OCI-LY7 (cell line): ENCODE measurements around the gene RNF40. TPM values are rescaled to one million over a fixed set of nuclear protein-coding genes. Genes with fewer than 3 reads are reported as not detected.

ENCODE experiments used
- BruUV-seq: library from RNA; stranded (reverse); fragments of 400-500 nt; replicated peaks from 2 replicates; lab custom pipeline; 2021; lab: Mats Ljungman, UMichigan
- CTCF ChIA-PET: fragments of 300-600 bp; sonication (Branson Sonifier 250); formaldehyde crosslinking; loops from one replicate; lab custom pipeline; 2022; ENCODE audit warnings: antibody characterized with exemption; ENCODE audit not compliant: unreplicated experiment; lab: Charles Lee
- POLR2A ChIA-PET: fragments of 300-600 bp; sonication (Branson Sonifier 250); formaldehyde crosslinking; loops from one replicate; lab custom pipeline; 2022; ENCODE audit warnings: antibody characterized with exemption; lab: Charles Lee
- DNase-seq: peaks from one replicate; pipeline ENCODE4 v3.0.0-alpha.2; 2015; ENCODE audit warnings: low spot score
- H2AFZ ChIP-seq: fragments of 200-600 bp; sonication (generic), shearing (Covaris generic); 2 replicates; pipeline ENCODE4 v1.6.1; 2014; ENCODE audit warnings: mild to moderate bottlenecking, antibody characterized with exemption, low read length, moderate library complexity
- H3K27ac ChIP-seq: fragments of 200-600 bp; sonication (generic); 2 replicates; pipeline ENCODE4 v1.5.1; 2014; ENCODE audit warnings: mixed run types, low read depth, mild to moderate bottlenecking, moderate library complexity, low read length, inconsistent platforms; ENCODE audit not compliant: poor library complexity, severe bottlenecking
- H3K36me3 ChIP-seq: fragments of 200-600 bp; sonication (generic); 2 replicates; pipeline ENCODE4 v1.6.1; 2014; ENCODE audit warnings: mild to moderate bottlenecking, antibody characterized with exemption, low read length, moderate library complexity, mixed read lengths; ENCODE audit not compliant: insufficient read depth
- H3K4me1 ChIP-seq: fragments of 200-600 bp; sonication (generic); 2 replicates; pipeline ENCODE4 v1.5.1; 2014; ENCODE audit warnings: mild to moderate bottlenecking, low read length; ENCODE audit not compliant: insufficient read depth, poor library complexity, severe bottlenecking
- H3K4me2 ChIP-seq: fragments of 200-600 bp; sonication (generic); 2 replicates; pipeline ENCODE4 v1.6.1; 2014; ENCODE audit warnings: mild to moderate bottlenecking, low read length
- H3K4me3 ChIP-seq: fragments of 200-600 bp; sonication (generic); 2 replicates; pipeline ENCODE4 v1.5.1; 2014; ENCODE audit warnings: mild to moderate bottlenecking, low read depth, low read length; ENCODE audit not compliant: poor library complexity, severe bottlenecking
- H3K79me2 ChIP-seq: fragments of 200-600 bp; sonication (generic); 2 replicates; pipeline ENCODE4 v1.6.1; 2016; ENCODE audit warnings: low read depth, mild to moderate bottlenecking, low read length, moderate library complexity, mixed read lengths; ENCODE audit not compliant: insufficient read depth
- H3K9me2 ChIP-seq: fragments of 200-600 bp; sonication (generic); 2 replicates; pipeline ENCODE4 v1.6.1; 2016; ENCODE audit warnings: mild to moderate bottlenecking, low read length, mixed read lengths; ENCODE audit not compliant: insufficient read depth
- H3K9me3 ChIP-seq: fragments of 200-600 bp; sonication (generic); 2 replicates; pipeline ENCODE4 v1.6.1; 2014; ENCODE audit warnings: mild to moderate bottlenecking, mixed run types, low read length, mixed read lengths
- H4K20me1 ChIP-seq: fragments of 200-600 bp; sonication (generic); 2 replicates; pipeline ENCODE4 v1.6.1; 2014; ENCODE audit warnings: mild to moderate bottlenecking, antibody characterized with exemption, low read length, moderate library complexity, mixed read lengths; ENCODE audit not compliant: insufficient read depth
- EZH2phosphoT487 ChIP-seq: fragments of 200-600 bp; sonication (generic); IDR thresholded peaks from 2 replicates; pipeline ENCODE4 v1.6.1; 2018; ENCODE audit warnings: low read depth, borderline replicate concordance, mild to moderate bottlenecking, mixed run types, antibody characterized with exemption, low read length, moderate library complexity, mixed read lengths
- intact Hi-C: fragments of 100-400 bp; cut with micrococcal nuclease; formaldehyde crosslinking; loops from one replicate; pipeline ENCODE4 v1.10.0; 2022; ENCODE audit not compliant: unreplicated experiment
- total RNA-seq, 2 experiments: library from RNA; depleted of rRNA in 1 of 2; stranded (reverse); fragments of >200 nt in 1 of 2; shearing (Covaris generic) in 1 of 2; gene quantifications; 2 replicates each; pipeline ENCODE4 v1.2.3, GENCODE V29; 2014 to 2022
- TF ChIP-seq, protein P1 (sequence below): fragments of 200-600 bp; sonication (generic); conservative IDR thresholded peaks from 2 replicates; pipeline ENCODE4 v1.5.1; 2014; ENCODE audit warnings: mild to moderate bottlenecking, antibody characterized with exemption, low read length, moderate library complexity, mixed read lengths

Gene RNF40
- total RNA-seq, 2 experiments from 2014 or later: 70.5 to 108 TPM

DNA sequence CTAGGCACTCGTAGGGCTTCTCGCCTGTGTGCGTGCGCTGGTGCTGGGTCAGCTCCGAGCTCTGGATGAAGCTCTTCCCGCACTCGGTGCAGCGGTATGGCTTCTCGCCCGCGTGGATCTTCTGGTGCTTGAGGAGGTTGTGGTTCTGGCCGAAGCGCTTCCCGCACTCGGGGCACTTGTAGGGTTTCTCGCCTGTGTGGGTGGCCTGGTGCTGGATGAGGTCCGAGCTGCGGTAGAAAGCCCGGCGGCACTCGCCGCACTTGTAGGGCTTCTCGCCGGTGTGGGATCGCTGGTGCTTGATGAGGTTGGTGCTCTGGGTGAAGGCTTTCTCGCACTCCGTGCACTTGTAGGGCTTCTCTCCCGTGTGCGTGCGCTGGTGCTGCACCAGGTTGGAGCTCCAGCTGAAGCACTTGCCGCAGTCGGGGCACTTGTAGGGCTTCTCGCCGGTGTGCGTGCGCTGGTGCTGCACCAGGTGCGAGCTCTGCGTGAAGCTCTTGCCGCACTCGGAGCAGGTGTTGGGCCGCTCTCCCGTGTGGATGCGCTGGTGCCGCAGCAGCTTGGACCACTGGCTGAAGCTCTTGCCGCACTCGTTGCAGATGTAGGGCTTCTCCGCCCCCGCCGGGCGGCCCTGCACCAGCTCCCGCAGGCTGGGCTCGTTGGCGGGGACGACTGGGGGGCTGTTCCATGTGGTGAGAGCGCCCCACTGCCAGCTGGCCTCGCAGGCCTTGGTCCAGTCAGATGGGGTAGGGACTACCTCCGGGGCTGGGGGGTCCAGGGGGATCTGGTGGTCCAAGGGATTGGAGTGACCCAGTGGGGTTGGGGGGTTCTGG, 21.4 kb downstream of the RNF40 start:
- TF ChIP-seq EZH2phosphoT487: no peak
- TF ChIP-seq, protein P1, sequence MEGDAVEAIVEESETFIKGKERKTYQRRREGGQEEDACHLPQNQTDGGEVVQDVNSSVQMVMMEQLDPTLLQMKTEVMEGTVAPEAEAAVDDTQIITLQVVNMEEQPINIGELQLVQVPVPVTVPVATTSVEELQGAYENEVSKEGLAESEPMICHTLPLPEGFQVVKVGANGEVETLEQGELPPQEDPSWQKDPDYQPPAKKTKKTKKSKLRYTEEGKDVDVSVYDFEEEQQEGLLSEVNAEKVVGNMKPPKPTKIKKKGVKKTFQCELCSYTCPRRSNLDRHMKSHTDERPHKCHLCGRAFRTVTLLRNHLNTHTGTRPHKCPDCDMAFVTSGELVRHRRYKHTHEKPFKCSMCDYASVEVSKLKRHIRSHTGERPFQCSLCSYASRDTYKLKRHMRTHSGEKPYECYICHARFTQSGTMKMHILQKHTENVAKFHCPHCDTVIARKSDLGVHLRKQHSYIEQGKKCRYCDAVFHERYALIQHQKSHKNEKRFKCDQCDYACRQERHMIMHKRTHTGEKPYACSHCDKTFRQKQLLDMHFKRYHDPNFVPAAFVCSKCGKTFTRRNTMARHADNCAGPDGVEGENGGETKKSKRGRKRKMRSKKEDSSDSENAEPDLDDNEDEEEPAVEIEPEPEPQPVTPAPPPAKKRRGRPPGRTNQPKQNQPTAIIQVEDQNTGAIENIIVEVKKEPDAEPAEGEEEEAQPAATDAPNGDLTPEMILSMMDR: no peak
- no peak for DNase-seq
- Histone ChIP-seq H2AFZ (no peak overlapping the region), H3K4me1 (peaks cover 10% of the 10 kb centered on the region), H3K79me2 (no peaks in the 10 kb centered on the region), H3K4me3 (no peak overlapping the region), H3K27ac (no peak overlapping the region), H3K9me2 (no peaks in the 10 kb centered on the region), H3K4me2 (no peak overlapping the region), H3K9me3 (no peaks in the 10 kb centered on the region), H3K36me3 (no peaks in the 10 kb centered on the region), H4K20me1 (no peaks in the 10 kb centered on the region; the same call in 1 of the 2 replicates)
- POLR2A ChIA-PET: interaction anchor here (1.9 kb wide), 1 partner anchor 10 kb away, joined by 4 read pairs; no protein-coding TSS in a partner anchor
- intact Hi-C loops: no loop called here
- CTCF ChIA-PET: no interaction called here
- BruUV-seq: no TSS peak

DNA sequence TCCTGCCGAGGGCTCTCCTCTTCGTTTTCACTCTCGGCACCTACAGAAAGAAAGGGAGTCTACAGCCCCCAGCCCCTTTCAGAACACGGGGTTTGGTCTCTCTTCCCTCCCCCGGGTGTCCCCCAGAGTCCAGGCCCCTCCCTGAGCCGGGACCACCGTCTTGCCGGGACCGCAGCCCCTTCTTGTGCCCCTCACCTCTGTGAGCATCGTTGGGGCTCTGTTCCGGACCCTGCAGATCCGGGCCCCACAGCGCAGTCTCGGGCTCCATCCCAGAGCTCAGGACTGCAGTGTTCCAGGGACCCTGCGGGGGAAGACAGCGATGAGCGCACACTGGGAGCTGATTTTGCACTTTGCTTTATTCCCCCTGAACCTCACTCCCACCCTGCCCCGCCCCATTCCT, 22.1 kb downstream of the RNF40 start:
- ChIA-PET CTCF (no interaction called here), POLR2A (no interaction called here)
- no peak overlapping the region for H2AFZ ChIP-seq
- intact Hi-C loops: no loop called here
- peaks cover 10% of the 10 kb centered on the region for H3K4me1 ChIP-seq
- no peak overlapping the region for H3K27ac ChIP-seq
- no peak overlapping the region for H3K4me2 ChIP-seq
- no peaks in the 10 kb centered on the region for H3K36me3 ChIP-seq
- no peaks in the 10 kb centered on the region; the same call in 1 of the 2 replicates for H4K20me1 ChIP-seq
- no peaks in the 10 kb centered on the region for H3K9me2 ChIP-seq
- no peaks in the 10 kb centered on the region for H3K9me3 ChIP-seq
- H3K4me3 ChIP-seq: no peak overlapping the region
- no peaks in the 10 kb centered on the region for H3K79me2 ChIP-seq
- DNase-seq: no peak
- no TSS peak for BruUV-seq
- TF ChIP-seq EZH2phosphoT487: no peak
- TF ChIP-seq, protein P1: no peak
